ENCODE results near the gene TUG1.

DNA sequence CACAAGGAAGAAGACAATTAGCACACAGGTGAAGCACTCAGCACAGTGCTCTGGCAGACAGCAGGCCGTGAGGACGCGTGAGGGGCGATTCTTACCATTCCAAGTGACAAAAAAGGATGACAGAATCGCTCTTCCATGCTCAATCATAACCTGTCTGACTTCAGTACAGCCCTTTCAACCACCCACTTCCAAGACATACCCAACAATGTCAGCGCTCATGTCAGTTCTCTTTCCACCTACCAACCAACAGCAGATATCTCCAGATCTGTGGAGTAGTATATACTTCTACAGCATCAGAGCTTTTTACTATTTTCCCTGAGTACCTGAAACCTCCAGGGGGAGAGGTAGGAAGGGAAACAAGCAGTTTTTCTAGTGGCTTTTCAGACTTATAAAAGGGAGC is 40.7 kb upstream of the TUG1 start:
- TF ChIP-seq CTCF (IDR thresholded peaks at IDR 0.05), result no peak
- no peak for TF ChIP-seq POLR2A (IDR thresholded peaks at IDR 0.05)
